ENCODE measurements around the gene SLC20A1.

- TF ChIP-seq EZH2phosphoT487 (conservative IDR thresholded peaks at IDR 0.05; ENCODE audit: low read length) (no peak), CTCF (IDR thresholded peaks at IDR 0.05; ENCODE audit: insufficient read depth, low read length, poor library complexity, severe bottlenecking) (no peak)
These were observed 55.3 kb downstream of the SLC20A1 start for GRCh38 chr2:112701052-112701451.

All from SU-DHL-6 (cell line).